ENCODE data around the gene TNFRSF8. TPM values are rescaled to one million over a fixed set of nuclear protein-coding genes. Genes with fewer than 3 reads are reported as not detected.

Gene TNFRSF8
- total and polyA plus RNA-seq, 9 of the 15 experiments (the other 6 are each of a cell fraction or from before 2014, with no cell fraction given), result 3.5 to 38.4 (median 17.1) TPM

DNA sequence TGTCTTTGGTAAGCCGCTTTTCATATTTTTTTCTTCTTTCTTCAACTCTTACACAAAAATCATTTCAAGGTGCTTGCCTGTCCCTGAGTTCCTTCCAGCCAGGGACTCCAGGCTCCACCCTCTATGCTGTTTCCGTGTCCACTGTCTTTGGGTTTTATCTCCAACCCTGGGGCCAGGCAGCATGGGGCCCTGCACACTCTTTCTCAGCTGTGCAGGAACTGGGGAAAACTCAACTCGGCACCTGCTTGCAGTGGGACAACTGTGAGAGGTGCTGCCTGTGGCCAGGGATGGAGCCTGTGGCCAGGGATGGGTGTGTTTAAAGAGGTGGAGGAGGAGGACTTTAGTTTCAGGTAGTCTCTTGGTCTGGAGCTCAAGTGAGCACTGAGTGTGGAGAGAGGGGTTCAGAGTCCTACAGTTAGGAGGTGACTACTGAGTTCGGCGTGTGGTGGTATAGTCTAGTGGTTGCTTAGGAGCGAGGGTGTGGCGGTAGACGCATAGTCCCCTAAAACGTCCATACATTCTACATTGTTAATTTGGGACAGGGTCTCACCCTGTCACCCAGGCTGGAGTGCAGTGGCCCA lies 13.4 kb downstream of the TNFRSF8 start:
- no peaks in the 10 kb centered on the region for H4K20me1 ChIP-seq (replicated peaks; ENCODE audit: control insufficient read depth, insufficient read depth, low read length)
- H3K9ac ChIP-seq (ENCODE audit: insufficient read depth in 1 of 2, low read depth in 2 of 2, low read length in 2 of 2), result peak overlapping the region in 1 of 2 experiments; percentile 75; a peak in 1 of 4 replicates
- peak; percentile 71 for FAIRE-seq
- no peaks in the 10 kb centered on the region for H3K9me1 ChIP-seq (ENCODE audit: control insufficient read depth, insufficient read depth, low read length)
- H3K27ac ChIP-seq (ENCODE audit: extremely low read depth, low read depth, low read length), result peak overlapping the region; percentile 81; the same call in 2 of the 3 replicates
- ChIA-PET CTCF (ENCODE audit: low intra/inter-chr PET ratio) (no interaction called here), POLR2A (interaction anchor here (0.6 to 8.1 kb wide), 11 partner anchors 8 to 589 kb away, joined by 3 to 73 read pairs (median 3); partner anchors contain the start of gene MFN2)
- no peak overlapping the region for H3K4me3 ChIP-seq
- no peaks in the 10 kb centered on the region for H3K27me3 ChIP-seq (ENCODE audit: control insufficient read depth in 2 of 2, insufficient read depth in 2 of 2, low read length in 2 of 2)
- ATAC-seq, result peak; percentile 84
- peaks cover 48 to 59% of the 10 kb centered on the region in 2 experiments for H3K4me1 ChIP-seq (replicated peaks in 1 of 2; ENCODE audit: control insufficient read depth in 2 of 2, insufficient read depth in 2 of 2, low read length in 2 of 2)
- peak overlapping the region; percentile 66 for H3K4me2 ChIP-seq (ENCODE audit: insufficient read depth, low read length)
- 59% methylated on average over 9 of the region's 9 CpGs for WGBS (ENCODE audit: insufficient coverage, low coverage, missing lambda C conversion rate)
- H2AFZ ChIP-seq (ENCODE audit: low read depth, low read length), result peak overlapping the region; percentile 73
- H3K79me2 ChIP-seq (ENCODE audit: control insufficient read depth, insufficient read depth, low read length), result peaks cover 14% of the 10 kb centered on the region; the same call in 1 of the 3 replicates
- BruUV-seq (replicated peaks), result no TSS peak
- DNase-seq (ENCODE audit: extremely low read depth in 1 of 4, low spot score in 3 of 4), result peak in 2 of 4 experiments; percentile 76 to 83
- H3K36me3 ChIP-seq (ENCODE audit: control insufficient read depth, insufficient read depth, low read length), result peaks cover 36% of the 10 kb centered on the region; the same call in 2 of the 3 replicates
- intact Hi-C loops (cut with micrococcal nuclease), result loop anchor here (5.0 kb wide), 2 partner anchors 39 to 59 kb away; partner anchors contain the start of gene MIIP
- no peaks in the 10 kb centered on the region for H3K9me3 ChIP-seq (replicated peaks; ENCODE audit: control insufficient read depth, insufficient read depth, low read depth, low read length)
- in situ Hi-C loops (cut with MboI), result no loop called here
- TF ChIP-seq PTTG1 (tag; IDR thresholded peaks at IDR 0.05; ENCODE audit: low read depth) (no peak), ZNF3 (CRISPR knock-in tag; IDR thresholded peaks at IDR 0.05) (no peak), DPF2 (IDR thresholded peaks at IDR 0.05) (no peak), HDGF (IDR thresholded peaks at IDR 0.05) (peak; percentile 60; the same call in 1 of the 2 replicates), ZNF785 (CRISPR knock-in tag; IDR thresholded peaks at IDR 0.05) (no peak), LEF1 (IDR thresholded peaks at IDR 0.05) (peak; percentile 35), HDAC3 (IDR thresholded peaks at IDR 0.05; ENCODE audit: borderline replicate concordance, partially characterized antibody) (no peak), NR3C1 (CRISPR knock-in tag; IDR thresholded peaks at IDR 0.05) (no peak), POLR2B (IDR thresholded peaks at IDR 0.05; ENCODE audit: low read depth, partially characterized antibody) (no peak), PHF20 (IDR thresholded peaks at IDR 0.05; ENCODE audit: partially characterized antibody) (no peak), NBN (IDR thresholded peaks at IDR 0.05; ENCODE audit: low read depth) (no peak), PML (IDR thresholded peaks at IDR 0.05; ENCODE audit: low read length) (no peak), TEAD2 (tag; IDR thresholded peaks at IDR 0.05) (0 out of 2 replicates have a peak, but pooled peaks have one; percentile 21), CBFA2T3 (IDR thresholded peaks at IDR 0.05) (peak; percentile 52), ZC3H11A (IDR thresholded peaks at IDR 0.05; ENCODE audit: low read depth, low read length) (no peak), ZNF140 (CRISPR knock-in tag; IDR thresholded peaks at IDR 0.05) (no peak)
- TF ChIP-seq, protein P1, sequence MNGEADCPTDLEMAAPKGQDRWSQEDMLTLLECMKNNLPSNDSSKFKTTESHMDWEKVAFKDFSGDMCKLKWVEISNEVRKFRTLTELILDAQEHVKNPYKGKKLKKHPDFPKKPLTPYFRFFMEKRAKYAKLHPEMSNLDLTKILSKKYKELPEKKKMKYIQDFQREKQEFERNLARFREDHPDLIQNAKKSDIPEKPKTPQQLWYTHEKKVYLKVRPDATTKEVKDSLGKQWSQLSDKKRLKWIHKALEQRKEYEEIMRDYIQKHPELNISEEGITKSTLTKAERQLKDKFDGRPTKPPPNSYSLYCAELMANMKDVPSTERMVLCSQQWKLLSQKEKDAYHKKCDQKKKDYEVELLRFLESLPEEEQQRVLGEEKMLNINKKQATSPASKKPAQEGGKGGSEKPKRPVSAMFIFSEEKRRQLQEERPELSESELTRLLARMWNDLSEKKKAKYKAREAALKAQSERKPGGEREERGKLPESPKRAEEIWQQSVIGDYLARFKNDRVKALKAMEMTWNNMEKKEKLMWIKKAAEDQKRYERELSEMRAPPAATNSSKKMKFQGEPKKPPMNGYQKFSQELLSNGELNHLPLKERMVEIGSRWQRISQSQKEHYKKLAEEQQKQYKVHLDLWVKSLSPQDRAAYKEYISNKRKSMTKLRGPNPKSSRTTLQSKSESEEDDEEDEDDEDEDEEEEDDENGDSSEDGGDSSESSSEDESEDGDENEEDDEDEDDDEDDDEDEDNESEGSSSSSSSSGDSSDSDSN (IDR thresholded peaks at IDR 0.05; ENCODE audit: borderline replicate concordance in 1 of 2, low read depth in 2 of 2, low read length in 2 of 2), result peak in 1 of 2 experiments; percentile 76; a peak in 1 of 4 replicates
- TF ChIP-seq, protein P2, sequence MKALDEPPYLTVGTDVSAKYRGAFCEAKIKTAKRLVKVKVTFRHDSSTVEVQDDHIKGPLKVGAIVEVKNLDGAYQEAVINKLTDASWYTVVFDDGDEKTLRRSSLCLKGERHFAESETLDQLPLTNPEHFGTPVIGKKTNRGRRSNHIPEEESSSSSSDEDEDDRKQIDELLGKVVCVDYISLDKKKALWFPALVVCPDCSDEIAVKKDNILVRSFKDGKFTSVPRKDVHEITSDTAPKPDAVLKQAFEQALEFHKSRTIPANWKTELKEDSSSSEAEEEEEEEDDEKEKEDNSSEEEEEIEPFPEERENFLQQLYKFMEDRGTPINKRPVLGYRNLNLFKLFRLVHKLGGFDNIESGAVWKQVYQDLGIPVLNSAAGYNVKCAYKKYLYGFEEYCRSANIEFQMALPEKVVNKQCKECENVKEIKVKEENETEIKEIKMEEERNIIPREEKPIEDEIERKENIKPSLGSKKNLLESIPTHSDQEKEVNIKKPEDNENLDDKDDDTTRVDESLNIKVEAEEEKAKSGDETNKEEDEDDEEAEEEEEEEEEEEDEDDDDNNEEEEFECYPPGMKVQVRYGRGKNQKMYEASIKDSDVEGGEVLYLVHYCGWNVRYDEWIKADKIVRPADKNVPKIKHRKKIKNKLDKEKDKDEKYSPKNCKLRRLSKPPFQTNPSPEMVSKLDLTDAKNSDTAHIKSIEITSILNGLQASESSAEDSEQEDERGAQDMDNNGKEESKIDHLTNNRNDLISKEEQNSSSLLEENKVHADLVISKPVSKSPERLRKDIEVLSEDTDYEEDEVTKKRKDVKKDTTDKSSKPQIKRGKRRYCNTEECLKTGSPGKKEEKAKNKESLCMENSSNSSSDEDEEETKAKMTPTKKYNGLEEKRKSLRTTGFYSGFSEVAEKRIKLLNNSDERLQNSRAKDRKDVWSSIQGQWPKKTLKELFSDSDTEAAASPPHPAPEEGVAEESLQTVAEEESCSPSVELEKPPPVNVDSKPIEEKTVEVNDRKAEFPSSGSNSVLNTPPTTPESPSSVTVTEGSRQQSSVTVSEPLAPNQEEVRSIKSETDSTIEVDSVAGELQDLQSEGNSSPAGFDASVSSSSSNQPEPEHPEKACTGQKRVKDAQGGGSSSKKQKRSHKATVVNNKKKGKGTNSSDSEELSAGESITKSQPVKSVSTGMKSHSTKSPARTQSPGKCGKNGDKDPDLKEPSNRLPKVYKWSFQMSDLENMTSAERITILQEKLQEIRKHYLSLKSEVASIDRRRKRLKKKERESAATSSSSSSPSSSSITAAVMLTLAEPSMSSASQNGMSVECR (CRISPR knock-in tag; IDR thresholded peaks at IDR 0.05), result no peak
